Measurements from ENCODE around the gene TEX14.

DNA sequence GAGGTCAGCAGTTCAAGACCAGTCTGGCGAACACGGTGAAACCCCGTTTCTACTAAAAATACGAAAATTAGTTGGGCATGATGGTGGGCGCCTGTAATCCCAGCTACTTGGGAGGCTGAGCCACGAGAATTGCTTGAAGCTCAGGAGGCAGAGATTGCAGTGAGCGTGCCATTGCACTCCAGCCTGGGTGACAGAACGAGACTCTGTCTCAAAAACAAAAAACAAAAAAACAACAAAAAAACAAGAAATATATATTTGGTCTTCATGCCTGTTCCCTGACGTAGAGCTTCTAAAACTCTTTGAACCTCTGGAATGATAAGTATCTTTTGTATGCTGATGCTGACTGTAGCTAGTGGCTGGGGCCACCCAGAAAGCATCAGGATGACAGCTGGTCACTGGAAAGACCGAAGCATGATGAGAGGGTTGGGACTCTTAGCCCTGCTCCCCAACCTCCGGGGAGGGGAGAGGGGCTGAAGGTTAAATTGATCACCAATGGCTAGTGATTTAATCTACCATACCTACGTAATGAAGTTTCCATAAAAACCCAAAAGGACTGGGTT, 54.8 kb downstream of the TEX14 start:
- TF ChIP-seq, protein P1, sequence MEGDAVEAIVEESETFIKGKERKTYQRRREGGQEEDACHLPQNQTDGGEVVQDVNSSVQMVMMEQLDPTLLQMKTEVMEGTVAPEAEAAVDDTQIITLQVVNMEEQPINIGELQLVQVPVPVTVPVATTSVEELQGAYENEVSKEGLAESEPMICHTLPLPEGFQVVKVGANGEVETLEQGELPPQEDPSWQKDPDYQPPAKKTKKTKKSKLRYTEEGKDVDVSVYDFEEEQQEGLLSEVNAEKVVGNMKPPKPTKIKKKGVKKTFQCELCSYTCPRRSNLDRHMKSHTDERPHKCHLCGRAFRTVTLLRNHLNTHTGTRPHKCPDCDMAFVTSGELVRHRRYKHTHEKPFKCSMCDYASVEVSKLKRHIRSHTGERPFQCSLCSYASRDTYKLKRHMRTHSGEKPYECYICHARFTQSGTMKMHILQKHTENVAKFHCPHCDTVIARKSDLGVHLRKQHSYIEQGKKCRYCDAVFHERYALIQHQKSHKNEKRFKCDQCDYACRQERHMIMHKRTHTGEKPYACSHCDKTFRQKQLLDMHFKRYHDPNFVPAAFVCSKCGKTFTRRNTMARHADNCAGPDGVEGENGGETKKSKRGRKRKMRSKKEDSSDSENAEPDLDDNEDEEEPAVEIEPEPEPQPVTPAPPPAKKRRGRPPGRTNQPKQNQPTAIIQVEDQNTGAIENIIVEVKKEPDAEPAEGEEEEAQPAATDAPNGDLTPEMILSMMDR (optimal IDR thresholded peaks at IDR 0.05 in 1 of 3, IDR thresholded peaks at IDR 0.05 in 1 of 3, conservative IDR thresholded peaks at IDR 0.05 in 1 of 3; ENCODE audit: extremely low read depth in 1 of 3, insufficient read depth in 2 of 3, low read length in 3 of 3): no peak
- TF ChIP-seq EZH2 (IDR thresholded peaks at IDR 0.05; ENCODE audit: low read length): no peak

Data from keratinocyte (primary cell).